ENCODE results near the gene KRT85.

The KRT85 gene

DNA sequence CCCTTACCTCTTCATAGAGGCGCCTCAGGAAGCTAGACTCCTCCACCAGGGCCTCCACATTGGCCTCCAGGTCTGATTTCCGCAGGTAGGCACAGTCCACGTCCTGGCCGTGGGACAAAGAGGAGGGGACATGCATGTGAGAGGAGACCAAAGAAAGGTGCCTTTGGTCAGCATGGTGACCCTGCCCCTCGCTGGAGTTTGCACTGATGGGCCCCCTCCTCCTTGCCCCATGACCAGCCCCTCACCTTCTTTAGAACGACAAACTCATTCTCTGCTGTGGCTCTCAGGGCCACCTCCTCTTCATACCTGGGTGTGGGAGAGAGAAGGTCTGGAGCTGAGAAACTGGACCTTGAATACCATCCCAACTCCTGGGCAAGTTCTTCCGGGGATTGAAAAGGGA, 3.2 kb downstream of the KRT85 start:
- DNase-seq: no peak

DNA sequence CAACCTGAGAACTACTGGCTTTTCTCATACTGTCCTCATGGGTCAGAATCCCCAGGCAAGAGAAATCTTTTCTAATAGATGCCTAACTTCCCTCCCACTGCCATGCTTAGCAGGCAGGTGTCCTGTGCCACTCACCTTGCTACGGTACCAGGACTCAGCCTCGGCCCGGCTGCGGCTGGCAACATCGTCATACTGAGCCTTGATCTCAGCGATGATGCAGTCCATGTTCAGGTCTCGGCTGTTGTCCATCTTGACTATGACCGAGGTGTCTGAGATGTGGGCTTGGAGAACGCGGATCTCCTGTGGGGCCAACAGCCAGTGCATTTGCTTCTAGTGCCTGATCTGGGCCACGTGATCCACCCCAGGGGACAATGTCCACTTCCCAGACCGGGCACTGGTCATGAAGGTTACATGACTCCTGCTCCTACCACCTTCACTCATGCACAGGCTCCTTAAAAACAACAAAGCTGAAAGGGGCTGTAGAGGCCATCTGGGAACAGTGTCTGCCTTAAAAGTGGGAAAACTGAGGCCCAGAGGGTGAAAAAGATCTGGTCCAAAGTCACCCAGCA, 4.1 kb downstream of the KRT85 start:
- DNase-seq: no peak

DNA sequence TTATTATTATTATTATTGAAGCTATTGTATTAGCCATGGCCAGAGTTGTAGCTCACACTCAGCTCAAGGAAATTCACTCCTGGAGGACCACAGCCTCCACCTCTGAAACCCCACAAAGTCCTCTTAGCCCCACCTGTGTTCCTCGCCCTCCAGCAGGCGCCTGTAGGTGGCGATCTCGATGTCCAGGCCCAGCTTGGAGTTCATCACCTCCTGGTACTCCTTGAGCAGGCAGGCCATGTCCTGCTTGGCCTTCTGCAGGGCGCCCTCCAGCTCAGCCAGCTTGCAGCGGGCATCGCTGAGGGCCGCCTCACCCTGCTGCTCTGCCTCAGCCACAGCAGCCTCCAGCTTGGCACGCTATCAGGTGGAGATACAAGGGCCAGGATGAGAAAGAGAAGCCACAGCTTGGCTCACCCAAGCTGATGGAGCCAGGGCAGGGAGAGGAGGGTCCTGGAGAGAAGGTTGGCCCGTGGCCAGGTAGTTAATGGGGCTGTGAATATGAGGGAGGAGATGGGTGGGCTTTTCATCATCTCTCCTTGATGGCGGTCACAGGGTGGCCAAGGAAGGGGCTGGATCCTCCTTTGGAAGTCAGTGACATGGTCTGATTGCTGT, 5.1 kb downstream of the KRT85 start:
- no peak for DNase-seq

DNA sequence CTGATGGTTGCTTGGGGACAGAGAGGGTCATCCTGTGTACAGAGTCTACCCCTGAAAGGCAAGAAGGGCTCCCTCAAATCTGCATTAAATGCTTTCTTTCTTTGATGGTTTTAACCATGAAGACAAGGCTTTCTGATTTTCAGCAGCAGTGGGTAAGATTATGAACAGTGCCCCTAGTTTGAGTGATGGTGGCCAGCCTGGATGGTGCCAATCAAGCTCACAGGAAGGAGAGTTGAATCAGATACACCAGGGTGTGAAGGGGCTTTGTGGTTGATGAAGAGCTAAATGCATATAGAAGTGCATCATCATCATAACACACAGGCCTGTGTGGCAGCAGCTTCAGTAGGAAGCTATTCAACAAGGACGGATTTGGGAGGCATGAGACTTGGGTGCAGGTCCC, 5.7 kb downstream of the KRT85 start:
- no peak for DNase-seq

DNA sequence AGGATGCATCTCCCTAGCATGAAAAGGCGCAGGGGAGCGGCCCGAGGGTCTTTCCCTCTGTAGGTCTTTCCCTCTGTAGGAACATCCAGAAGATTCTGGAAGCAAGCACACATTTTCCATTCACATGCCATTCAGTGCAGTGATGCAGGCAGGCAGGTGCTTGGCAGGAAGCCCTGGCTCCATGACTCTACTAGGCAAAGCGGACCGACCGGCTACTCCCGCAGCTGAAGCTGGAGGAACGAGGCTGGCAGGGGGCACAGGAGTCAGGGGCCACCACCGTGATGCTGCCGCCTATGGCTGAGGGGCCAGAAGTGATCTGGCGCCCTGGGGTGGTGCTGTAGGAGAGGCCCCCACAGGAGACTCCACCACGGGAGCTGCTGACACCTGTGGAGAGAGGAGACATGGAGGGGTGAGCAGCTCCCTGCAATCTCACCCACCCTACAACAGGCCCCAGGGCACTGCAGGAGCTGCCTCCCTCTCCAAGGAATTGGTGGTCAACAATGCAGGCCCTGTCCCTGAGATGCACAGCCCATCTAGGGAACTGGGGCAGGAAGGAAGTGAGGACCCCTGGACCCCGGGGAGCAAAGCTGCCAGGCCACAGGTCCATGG, 6.5 kb downstream of the KRT85 start:
- DNase-seq: no peak

DNA sequence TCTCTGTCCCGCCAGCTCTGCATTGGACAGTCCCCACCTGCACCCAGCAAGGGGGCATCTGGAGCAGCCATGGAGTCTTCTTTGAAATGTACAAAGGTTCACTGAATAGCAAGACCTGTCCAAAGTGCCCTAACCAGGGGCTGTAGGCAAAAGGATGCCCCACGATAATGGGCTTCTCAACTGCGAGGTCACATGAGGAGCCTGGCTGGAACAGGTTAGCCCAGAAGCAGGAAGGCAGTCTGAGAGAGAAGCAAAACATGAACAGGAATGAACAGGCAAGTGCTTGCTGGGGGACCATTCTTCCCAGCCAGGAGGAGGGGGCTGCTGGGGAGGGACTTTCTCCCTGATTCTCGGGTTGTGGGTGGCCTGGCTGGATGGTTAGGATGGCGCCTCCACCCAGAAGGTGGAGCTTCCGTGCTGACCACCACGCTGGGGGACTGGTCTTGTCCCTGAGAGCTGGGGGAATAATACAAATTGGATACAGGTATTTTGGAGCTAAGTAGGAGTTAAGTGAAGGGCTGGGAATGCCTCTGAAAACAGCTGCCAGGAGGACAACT, 7.1 kb downstream of the KRT85 start:
- DNase-seq: no peak

DNA sequence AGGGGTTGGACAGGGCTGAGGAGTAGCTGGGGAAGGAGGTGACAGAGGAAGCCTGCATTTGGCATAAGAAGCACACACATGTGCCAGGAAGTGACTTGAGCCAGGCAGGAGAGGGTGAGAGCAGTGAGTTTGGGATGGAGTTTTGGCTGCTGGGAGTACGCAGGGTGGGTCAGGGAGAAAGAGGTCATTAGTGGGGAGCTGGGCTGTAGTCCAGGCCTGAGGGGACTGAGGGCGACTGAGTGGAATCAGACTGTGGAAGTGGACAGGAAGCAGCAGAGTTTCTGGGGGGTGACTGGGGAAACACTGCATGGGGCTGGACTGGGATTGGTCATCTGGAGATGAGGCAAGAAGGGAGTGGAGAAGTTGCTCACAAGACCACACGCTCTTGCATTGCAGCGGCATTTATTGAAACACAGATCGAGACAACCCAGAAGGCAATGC, 7.6 kb downstream of the KRT85 start:
- DNase-seq: no peak

DNA sequence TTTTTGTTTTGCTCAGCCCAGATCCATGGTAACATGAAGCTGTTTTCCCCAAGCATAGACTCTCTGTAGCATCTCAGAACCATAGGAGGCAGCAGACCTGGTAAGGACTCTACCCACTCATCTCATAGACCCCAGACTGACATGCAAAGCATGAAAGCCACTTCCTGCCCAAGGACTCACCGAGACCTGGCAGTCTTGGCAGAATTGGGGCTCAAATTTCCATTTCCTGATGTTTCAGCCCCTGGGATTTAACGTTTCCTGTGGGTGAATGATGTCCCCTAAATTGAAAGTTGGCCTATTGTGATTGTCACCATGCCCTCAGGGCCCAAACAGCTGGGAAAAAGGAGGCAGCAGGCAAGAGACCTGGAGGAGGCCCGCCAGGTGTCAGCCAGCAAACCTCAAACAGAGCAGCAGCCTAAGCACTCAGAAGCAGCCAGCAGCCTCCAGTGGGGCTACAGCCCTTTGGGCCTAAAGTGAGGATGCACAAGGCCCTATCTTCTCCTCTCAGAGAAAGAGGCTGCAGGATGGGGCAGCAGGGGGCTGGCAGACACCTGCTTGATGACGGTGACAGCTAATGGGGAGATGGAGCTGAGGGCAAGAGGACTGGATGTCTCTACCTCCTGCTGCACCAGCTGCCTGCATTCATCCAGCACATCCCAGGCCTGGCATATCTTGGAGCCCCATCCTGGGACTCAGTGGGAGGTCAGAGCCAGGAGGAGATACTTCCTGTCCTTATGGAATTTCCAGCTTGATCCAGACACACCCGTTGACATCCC, 8.5 kb downstream of the KRT85 start:
- no peak for DNase-seq

DNA sequence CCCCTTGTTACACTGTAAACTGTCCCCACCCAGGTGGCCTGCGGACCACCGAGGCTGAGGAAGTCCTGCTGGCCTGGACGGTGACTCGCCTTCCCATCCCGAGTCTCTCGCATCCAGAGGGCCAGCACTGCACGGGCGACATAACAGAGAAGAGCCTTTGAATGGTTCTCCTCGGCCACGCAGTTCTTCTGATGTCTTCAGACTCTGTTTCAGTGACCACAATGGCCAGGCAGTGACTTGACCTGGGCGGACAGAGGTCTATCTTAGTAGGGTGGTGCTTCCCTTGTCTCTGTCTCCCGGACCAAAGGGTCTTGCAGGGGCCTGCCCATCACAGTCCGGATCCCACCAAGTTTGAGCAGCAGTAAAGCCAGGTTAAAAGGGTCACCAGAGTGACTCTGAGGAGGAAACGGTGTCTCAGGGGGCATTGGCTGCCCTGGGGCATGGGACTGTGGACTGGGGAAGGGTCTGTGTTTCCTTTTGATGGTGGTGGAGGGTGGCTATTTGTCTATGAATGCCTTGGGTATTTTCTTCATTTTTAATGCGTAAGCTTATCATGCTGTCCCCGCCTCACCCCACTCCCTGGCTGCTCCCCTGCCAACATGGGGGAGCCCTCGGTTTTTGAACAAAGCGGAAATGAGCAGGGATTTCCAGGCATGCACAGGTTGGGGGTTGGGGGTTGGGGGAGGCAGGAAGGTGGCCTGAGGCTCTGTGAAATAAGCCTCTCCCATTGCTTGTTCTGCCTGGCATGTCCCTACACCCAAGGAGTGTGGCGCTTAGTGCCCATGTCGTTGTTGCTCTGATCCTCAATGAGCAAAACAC, 10.3 kb downstream of the KRT85 start:
- no peak for DNase-seq

DNA sequence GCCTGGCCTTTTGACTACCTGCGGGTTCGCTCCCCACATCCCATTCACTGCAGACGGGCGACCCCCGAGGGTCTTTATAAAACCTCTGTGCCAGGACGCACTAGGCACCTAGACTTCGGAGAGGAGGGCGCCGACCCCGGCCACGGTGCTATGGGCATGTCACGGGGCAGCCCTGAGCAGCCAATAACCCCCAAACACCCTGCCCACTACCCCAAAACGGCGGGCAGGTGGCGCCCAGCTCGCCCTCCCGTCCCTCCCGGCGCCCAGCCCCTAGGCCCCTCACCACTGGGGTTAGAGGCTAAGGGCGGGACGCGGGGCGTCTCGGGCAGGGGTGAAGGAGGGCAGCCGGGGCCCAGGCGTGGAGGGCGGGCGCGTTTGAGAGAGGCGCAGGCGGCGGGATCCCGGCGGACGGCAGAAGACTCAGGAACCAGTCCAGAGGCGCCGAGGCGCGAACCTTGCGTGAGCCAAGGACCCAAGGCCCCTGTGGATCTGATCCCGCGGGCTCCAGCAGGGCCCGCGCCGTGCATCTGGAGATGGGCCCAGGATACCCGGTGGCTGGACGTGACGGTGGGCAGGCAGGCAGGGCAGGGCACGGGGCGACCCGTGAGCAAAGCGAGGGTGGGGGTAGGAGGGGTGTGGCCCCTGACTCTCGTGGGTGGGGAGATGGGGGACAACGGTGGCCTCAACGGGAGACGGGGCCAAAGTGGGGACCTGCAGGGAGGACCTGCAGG, 11.1 kb downstream of the KRT85 start:
- no peak for DNase-seq

DNA sequence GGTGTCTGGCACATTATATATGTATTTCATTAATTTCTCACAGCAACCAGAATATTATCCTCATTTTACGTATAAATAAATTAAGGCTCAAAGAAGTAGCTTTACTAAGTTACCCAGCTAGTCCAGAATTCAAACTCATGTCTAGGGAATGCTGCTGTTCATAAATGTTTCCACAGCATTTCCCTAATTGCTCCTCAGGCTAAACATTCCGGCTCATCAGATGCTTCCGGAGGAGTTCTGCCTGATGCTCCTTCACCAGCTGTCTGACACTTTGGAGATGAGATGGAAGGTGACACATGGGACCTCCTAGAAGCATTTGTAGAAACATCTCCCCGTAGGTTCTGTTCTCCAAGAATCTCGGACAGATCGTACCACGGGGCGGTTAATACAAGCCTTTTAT, 12.1 kb downstream of the KRT85 start:
- no peak for DNase-seq

DNA sequence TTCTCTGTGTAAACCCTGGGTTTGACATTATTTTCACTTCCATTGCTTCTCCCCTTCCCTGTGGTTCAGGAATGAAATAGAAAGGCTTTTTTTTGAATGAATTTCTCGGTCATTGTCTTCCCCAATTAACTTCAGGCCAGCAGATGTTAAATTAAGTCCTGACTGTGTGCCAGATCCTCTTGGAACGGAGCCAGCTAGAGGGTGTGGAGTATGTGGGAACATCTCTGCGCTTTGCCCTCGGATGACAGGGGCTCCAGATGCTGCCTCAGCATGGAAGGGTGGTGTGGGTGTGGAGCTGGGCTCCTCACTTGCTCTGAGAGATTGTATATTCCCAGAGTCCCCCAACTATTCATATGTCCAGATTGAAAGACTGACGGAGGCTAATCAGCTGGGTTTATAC, 13.1 kb downstream of the KRT85 start:
- no peak for DNase-seq

DNA sequence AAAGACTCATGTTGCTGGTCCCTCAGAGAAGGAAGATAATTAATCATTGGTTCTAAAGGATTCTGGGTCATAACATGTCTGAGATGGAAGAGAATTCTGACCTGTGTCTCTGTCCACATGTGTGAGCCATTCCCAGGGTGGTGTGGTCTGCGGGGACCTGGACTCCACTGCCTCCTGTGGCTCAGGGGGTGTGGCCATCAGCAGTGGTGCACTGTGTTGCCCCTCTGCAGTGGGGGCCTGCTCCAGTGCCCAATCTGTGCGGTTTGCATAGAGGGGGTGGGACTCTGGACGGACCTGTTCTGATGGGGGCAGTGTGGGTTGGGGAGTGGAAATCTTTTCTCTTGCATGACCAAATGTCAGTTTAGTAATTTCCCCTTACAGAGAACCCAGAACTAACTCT, 13.5 kb downstream of the KRT85 start:
- DNase-seq: no peak

DNA sequence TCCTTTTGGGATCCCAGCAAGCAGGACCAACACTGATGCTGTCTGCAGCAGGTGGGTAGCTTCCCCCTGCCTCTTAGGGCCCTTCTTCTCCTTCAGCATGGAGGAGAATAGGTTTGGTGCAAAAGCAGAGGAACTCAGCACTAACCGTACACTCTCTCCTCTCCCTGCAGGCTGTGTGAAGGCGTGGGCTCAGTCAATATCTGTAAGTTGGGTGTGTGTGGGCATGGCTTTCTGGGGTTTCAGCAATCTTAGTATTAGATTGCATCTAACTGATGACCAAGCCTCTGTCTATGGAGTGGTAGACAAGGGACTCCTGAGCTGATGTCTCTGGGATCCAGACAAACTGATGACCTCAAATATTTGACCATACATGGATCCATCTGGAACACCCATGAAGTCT, 14.3 kb downstream of the KRT85 start:
- no peak for DNase-seq

DNA sequence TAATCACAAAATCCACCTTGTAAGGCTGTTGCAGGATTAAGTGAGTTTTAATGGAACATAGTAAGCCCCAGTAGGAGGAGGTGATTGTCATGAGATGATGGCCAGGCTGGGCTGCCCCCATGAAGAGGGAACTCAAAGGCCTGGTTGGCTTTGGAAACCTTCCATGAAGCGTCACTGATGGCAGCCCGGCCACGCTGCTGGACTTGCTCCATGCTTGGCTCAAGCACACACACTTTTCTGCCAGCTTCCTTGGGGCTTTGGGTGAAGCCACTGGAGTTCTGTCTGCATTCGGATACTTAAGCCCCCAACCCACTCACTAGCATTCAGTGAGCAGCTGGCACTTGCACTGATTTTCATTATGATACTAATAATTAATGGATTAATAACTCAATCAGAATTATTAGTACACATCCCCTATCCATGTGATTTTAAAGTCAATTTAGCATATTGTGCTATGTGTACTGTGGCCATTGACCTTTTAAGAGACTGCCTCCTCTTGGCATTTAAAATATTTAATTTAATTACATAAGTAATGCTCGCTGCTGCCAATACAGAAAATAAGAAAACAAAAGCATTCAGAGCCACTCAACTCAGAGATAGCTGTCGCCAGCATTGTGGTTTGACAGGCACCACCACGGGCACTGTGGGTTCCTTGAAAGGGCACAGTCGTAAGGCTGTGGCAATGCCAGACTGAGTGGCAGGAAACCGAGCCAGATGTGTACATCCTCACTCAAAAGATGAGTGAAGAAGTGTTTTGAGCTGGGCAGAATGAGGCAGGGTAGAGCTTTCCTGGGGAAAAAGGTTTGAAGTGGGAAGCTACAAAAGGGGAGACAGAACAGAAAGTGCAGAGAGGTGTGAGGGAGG, 15.9 kb downstream of the KRT85 start:
- no peak for DNase-seq

DNA sequence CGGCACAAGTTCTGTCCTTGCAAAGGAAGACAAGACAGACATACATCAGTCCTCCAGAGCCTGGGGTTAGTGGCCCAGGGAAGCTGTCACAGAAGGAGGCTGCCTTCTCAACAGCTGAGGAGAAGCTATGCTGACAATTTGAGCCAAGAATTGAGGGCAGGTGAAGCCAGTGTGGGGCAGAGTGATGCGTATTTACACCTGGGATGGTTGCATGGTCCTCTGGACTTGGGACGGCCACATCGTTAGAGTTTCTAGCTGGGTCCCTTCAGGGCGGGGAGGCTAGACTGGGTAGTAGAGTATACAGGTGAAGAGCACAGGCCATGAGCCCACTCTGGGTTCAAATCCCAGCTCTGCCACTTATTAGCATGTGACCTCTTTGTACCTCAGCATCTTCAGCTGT, 16.5 kb downstream of the KRT85 start:
- no peak for DNase-seq

DNA sequence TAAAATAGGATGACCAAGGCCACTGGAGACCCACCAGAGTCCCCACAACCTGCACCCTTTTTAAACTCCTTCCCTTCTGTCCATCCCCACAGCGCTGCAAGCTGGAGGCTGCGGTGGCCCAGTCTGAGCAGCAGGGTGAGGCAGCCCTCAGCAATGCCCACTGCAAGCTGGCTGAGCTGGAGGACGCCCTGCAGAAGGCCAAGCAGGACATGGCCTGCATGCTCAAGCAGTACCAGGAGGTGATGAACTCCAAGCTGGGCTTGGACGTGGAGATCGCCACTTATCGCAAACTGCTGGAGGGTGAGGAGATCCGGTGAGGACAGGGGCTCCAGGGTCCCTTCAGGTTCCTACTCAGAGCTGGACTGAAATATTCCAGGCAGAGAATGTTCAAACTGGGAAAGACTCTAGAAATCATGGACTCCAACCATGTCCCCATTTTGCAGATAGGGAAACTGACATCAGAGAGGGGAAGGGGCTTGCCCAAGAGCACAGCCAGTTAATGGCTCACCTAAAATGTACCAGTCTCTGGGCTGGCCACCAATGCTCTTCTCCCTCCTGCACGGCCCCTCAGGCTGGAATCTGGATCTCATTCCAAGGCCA, 17.2 kb downstream of the KRT85 start:
- no peak for DNase-seq

DNA sequence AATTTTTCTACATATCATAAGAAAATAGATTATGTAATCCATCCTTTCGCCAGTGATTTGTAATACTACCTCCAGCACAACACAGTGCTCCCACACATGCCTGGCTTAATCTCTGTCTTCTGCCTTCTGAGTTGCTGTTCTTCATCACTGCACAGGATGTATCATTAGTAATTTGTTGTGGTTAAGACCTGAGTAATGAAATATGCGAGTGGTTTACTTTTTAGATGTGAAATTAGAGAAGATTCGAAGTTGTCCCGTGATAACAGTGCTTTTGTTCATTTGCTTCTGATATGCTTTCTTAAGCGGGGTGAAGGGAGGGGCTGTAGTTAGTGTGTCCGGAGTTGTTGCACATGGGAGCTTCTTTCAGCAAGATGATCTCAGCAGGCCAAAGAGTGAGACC, 18.1 kb downstream of the KRT85 start:
- DNase-seq: no peak

DNA sequence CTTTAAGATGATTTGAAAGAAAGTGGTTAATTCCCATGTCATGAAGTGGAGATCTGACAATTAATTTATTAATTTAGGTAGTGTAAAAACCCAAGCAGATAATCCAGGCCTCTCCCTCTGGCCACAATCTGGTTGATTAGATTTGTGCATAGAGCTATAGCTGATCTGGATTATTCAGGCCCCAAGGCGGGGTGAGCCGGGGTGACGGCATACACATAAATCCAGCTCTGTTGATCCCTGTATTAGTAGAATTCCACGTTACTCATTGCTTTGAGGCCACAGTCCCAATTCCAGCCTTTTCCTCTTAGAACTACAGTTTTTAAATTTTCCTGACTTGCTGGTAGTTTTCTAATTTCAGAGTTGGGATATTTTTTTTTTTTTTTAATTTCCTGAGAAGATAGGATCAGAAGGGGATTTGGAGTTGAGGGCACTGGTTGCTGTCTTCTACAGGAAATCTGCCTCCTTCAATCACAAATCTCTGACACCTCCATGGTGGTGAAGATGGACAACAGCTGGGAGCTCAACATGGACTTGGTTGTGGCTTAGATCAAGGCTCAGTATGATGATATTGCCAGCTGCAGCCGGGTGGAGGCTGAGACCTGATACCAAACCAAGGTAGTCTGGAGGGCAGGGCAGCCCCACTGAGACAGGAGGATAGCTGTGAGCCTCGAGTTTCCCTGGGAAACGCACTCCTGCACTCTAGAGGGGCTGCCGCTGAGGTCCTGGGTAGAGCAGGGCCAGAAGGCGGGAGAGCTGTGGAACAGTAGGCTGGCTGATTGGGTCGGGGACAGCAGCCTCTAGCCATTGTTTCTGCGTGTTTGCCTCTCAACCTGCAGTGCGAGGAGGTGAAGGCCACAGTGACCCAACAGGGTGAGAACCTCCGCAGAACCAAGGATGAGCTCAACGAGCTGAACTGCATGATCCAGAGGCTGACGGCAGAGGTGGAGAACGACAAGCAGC, 19.4 kb downstream of the KRT85 start:
- DNase-seq: no peak

DNA sequence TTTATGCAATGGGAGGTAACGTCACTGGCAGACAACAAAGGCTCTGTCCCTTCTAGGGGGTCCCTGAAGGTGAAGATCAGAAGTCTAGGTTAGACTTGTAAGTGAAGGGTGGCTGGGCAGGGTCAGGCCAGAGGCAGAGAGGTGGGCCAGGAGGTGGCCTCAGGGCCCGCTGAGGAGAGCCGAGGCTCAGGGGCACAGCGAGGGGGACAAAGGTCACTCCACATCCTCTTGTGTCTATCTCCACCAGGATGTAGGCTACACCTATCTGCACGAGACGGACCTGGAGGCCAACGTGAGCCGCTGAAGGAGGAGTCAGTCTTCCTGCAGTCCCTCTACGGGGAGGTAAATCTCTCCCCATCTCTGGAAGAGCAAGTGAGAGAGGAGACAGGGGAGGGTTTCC, 20.3 kb downstream of the KRT85 start:
- DNase-seq: no peak
